A172 (cell line): Measurements from ENCODE around the gene HMCN1. TPM values are rescaled to one million over a fixed set of nuclear protein-coding genes. Genes with fewer than 3 reads are reported as not detected.

Source experiments
- DNase-seq: peaks from one replicate; pipeline ENCODE4 v3.0.0-alpha.2; 2015; ENCODE audit warnings: low spot score
- total RNA-seq: library from RNA; depleted of rRNA; stranded (reverse); fragments of >200 nt; shearing (Covaris generic); gene quantifications from 2 replicates; pipeline ENCODE4 v1.2.3, GENCODE V29; 2014

Gene HMCN1
- total RNA-seq, 1 experiment from 2014 or later = 1.6 TPM

DNA sequence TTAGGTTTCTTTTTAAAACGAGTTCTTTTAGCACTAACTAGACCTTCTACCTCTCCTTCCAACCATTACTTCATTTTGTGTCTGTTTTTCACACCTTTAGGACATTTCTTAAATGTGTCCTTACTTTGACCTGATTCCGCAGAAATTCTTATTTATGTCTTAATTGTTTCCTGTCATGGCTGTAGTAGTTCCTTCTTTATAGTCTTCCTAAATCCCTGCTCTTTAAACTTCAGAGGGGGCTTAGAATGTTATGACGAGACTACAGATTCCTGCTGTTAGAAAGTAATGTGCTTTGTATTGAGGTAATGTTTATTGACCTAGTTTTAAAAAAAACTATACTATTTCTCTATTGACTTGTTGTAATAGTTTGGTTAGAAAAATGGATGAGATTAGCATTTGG is 70.4 kb downstream of the HMCN1 start:
- no peak for DNase-seq

DNA sequence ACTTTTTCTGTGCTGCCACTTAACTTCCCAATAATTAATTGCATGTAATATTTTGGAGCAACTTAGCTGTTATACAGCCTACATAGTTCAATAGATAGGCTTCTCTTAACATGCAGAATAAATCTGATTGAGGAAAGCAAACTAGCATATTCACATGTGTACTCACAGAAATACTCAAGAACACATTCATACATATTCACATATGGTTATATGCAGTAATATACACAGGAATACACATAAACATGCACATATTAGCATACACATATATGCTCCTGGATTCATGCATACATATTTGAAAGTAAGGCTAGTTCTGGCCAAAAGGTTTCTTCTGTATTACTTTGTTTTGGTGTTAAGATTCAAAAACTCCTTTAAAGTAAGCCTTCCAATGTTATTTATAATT is 73.1 kb downstream of the HMCN1 start:
- no peak for DNase-seq

DNA sequence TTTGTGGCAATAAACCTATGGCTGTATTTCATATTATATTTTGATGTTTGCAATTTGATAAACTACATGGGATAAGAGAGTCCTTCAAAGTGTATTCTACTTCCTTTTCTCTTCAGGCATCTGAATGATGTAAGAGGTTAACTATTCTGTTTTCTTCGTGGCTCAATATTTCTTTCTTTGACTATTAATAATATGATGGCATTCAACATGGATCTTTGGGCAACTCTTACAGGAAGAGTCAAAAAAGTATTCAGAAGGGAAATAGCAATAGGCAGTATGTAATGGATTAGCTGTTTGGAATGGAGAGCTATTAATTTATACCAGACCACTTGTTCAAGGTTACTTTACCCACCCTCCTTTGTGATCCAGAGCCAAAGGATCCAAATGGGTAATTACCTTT is 74.4 kb downstream of the HMCN1 start:
- DNase-seq = no peak

DNA sequence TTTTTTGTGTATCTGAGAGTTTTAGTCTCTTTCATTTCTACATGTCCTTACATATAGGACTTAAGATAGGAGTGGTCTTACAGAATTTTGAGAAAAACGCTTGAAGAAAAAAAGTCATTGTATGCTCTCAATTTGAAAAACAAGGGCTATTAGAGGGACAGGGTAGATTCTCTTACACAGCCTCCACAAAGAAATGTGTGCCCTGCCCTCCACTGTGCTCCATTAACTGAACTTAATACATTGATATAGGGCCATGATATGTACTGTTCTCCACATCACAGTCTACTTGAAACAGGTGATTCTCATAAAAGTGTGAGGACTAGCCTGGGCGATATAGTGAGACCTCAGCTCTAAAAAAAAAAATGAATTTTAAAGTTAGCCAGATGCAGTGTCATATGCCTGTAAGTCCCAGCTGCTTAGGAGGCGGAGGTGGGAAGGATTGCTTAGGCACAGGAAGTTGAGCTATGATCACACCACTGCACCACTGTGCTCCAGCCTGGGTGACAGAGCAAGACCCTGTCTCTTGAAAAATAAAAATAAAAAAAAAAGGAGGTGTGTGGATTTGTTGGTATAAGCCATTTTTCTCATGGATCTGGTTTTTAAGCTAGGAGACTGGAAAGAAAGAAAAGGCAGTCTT is 77.0 kb downstream of the HMCN1 start:
- DNase-seq = no peak

DNA sequence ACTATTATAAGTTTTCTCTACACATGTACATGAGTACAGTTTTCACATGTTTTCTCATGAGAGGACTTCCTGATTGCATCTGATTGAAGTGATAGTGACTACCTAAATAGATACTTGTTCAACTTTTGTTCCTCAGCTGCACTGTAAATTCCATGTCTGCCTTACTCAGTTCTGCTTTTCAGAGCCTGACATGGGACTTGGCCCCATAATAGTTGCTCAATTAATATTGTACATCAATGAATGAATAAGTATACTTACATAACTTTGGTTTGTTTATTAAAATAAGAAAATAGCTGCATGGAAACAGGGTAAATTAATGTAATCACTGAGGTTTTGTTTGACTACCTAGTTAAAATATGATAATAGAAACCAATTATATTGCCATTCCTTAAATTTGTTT is 78.7 kb downstream of the HMCN1 start:
- no peak for DNase-seq

DNA sequence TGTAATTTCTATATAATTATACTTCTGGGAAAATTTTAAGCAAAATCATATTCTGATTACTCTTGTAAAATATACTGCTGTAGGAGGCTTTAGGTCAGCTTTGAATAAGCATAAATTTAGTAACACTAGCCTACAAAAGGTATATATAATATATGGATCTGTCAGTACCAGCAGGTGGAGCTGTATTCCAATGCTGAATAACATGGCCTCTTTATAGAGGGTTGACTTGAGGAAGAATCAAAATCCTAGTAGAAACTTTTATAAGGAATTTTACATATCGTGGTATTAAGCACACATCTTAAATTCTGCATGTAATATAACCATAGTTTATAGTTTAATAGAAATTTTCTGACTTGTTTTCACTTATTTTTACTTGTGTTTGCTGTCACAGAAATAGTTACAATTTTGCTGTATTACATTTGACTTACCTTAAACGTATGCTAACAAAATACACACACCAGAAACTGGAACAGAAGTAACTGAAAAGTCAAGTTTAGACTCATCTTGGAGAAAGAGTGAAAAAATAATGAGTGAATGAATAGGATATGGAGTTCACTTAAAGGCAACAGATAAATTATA is 79.3 kb downstream of the HMCN1 start:
- DNase-seq = peak; percentile 60

DNA sequence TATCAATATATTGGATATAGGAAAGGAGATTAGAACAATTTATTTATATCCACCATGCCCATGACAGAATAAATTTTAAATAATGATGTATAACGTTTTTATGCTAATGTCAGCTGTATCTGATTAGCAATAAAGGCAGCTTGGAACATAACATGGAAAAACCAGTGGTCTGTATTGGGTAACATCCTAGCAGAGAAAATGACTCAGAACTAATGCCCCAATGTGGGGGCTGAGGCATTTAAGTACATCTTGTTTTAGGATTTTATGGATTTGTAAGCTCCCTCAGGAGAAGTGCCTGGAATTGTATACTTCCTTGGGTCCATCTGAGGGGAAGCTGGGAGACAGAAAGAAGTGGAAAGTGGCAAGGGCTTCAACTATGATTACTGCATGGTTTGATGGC is 82.3 kb downstream of the HMCN1 start:
- no peak for DNase-seq

DNA sequence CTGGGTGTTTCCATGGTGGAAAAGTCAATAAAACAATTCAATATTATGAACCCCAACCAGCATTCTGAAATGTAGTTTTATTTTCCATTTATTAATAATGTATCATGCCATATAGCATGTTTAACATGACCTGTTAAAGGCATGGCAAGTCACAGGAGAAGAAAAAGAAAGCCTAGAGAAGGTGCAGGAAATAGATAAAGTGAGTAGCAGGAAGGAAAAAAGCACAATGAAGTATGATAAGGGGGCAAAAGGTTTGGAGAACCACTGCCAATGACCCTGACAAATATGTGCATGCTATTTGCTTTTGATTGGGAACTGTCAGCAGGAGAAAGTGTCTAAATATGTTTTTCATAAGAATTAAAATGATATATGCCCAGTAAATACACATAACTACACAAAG is 85.6 kb downstream of the HMCN1 start:
- DNase-seq = no peak

DNA sequence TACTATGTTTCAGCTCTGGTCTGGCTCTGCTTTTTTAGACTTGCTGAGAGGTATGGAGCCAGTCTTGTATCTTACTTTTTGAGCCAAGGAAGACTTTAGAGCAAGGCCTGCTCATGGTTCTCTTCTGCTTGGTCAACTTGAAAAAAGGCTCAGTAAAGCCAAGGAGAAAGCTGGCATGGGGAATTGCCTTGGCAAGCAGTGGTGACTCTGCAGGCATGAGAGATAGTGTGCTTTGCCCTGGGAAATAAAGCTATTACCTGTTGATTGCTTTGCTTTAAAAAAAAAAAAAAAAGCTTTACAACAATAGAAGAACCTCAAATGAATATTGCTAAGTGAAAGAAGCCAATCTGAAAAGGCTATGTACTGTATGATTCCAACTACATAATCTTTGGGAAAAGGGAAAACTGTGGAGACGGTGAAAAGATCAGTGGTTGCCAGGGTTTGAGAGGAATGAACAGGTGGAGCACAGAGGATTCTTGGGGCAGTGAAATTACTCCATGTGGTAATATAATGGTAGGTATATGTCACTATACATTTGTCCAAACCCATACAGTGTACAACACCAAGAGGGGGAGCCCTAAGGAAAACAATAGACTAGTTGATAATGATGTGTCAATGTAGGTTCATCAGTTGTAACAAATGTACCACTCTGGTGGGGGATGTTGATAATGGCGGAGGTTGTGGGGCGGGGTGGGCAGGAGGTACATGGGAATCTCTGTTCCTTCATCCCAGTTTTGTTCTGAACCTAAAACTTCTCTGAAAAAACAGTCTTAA is 87.6 kb downstream of the HMCN1 start:
- DNase-seq = peak; percentile 14

DNA sequence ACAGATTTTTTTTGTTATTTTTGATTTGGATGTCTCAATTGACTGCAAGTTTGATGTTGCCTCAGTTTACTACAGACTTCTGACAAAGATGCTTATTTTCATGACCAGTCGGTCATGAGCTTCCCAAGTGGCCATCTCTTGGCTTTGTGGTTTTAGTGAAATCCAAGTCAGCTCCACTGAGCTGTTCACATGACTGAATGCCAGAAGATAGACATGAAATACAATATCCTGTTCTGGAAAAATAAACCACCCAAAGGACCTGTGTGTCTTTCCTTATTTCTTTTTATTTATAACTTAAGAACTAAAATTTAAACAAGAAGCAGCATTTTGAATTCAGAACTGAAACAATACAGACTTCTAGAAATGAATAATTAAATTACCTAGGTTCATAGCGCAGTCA is 89.3 kb downstream of the HMCN1 start:
- DNase-seq = peak; percentile 26

DNA sequence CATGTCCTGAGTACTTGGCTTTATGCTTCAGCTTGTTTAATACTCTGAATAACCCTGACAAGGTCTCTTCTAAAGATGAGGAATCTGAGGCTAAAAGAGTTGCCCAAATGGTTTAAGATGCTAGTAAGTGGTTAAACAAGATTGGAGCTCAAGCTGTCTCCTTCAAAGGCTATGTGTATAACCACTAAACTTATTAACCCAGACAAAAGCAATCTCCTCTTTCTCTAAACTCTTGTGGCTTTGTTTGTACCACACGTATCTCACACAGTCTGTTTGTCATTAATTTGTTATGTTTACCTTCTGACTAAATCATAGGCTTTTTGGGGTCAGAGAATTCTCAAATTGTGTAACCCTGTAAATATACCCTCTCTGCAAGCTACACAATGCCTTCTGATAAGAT is 89.9 kb downstream of the HMCN1 start:
- no peak for DNase-seq

DNA sequence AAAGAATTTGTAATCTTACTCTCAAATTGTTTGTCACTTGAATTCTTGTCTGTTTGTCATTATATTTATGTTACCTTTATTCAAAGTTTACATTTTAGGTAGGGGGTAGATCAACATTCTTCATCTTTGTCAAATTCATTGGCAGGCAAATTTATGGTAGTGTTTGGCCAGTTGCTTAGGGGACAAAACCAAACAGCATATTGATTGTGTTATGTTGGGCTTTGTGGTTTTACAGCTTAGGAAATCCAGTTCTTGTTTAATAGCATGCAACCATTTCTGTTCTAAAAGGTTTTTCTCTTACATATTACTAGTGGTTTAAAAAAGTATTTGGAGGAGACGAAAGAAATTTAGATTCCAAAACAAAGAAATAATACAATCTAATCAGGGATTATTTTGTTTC is 91.4 kb downstream of the HMCN1 start:
- DNase-seq = no peak

DNA sequence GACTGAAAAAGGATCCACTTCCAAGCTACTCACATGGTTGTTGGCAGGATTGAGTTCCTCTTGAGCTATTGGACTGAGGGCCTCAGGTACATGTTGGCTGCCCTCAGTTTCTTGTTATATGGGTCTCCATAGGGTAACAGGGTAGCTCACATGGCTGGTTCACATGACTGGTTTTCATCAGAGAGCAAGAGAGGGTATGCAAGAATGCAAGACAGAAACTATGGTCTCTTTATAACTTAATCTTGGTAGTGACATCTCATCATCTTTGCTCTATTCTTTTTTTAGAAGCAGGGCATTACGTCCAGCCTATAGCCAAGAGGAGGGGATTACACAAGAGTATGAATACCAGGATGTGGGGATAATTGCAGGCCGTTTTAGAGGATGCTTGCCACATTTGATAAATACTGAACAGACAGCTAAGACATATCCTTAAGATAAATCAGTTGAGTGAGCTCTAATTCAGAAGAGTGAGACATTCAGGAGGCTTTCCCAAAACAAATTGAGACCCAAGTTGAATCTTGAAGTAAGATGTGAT is 100.2 kb downstream of the HMCN1 start:
- no peak for DNase-seq

DNA sequence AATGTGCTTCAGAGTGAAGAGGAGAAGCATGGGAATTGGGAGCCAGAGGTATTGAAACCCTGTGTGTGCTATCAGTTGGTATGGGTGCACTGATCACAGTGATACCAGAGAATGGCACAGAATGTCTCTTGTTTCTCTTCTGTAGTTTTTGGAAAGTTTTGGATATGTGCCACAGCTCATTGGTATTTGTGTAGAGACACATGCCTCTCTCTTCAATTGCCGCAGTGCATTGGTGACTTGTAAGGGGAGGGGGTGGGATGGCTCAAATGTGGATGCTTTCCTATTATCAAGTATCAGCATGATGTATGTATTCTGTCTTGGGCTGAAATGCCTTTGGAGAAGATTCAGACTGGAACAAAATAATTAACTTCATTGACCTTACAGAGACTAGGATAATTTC is 101.0 kb downstream of the HMCN1 start:
- no peak for DNase-seq

DNA sequence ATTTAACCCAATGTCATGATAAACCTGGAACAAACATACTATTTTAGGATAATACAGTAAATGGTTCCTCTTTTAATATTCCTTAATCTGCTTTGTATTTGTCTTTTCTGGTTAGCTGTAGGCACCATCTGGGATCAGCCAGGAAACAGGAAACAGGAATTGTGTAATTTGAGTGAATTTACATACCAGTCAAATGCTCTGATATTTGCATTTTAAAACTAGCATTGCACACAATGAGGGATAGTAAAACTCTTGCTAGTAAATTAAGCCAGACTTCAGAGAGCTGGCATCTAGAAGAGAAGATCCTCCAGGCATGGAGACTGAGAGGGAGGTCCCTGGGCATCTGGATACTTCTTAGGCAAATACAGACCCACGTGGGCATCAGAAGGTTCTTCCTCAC is 103.5 kb downstream of the HMCN1 start:
- no peak for DNase-seq

DNA sequence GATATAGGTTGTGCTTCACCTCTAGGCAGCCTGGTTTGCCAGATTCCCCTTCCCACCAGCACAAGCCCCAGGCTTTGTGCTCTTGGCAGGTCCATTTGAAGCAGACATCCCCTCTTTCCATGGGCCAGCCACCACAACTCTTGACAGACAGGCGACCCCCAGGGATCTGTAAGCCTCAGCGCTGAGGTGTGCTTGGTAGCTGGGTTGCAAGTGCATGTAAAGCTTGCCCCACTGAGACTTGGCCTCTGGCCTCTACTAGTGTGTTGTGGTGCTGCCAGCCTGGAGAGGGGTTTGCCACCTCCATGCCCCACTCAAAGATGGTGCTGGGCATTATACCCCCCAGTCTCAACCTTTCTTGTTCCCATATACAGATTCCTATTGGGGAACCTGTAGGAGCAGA is 103.9 kb downstream of the HMCN1 start:
- no peak for DNase-seq

DNA sequence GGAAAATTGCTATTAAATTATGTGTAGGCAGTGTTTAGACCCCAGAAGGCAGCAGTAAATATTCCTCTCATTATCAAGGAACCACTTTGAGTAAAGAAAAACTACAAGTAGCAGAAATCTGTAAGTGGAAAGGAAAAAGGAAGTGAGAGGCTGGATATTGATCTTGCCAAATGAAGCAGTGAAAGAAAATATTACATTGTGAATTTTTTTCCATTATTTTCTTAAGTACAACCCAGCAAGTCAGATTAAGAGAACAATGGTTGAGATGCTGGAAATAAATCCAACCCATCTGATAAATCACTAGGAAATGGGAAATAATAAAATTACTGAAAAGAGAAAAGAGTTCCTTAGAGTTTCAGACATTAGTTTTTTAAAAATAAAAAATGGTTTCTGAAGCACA is 106.7 kb downstream of the HMCN1 start:
- DNase-seq = no peak

DNA sequence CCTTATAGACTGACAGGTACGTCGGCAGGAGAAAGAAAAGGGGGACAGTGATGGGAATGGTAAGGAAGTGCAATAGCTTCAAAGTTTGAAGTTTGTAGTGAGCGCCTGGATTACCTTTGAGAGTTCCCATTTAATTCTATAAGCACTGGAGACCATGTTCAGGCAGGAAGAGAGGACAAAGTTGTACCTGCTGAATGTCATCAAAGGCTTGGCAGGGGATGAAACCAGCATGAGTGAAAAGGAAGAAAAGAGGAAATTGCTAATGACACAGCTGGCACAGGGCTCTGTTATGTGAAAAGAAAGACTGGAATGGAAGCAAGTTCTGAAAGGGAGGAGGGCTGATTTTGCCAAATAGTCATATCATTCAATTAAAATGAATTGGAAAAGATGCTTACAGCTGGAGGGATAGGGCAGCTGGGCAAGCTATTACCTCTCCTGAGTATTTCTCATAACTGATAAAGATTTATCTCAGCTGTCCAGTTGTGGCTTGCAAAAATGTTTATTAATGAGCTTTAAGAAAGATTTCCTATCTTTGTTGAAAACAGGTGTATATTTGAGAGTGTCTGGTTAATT is 109.2 kb downstream of the HMCN1 start:
- DNase-seq = no peak

DNA sequence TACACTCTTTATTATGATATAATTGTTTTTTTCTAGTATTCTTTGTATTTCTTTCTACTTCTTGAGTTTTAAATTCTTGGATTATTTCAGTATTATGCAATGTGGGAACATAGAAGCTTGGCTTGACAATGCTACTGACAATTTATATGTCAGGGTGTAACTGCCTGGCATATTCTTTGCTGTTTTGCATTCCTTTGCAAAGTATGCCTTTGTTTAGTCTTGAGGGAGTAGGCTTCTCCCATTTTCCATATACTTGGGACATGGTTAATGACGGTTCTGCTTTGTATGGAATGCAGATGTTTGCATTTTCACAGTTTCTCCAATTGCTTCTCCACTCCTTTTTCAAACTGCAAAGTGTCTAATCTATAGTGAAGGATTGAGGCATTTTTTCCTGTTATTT is 109.8 kb downstream of the HMCN1 start:
- DNase-seq = no peak

DNA sequence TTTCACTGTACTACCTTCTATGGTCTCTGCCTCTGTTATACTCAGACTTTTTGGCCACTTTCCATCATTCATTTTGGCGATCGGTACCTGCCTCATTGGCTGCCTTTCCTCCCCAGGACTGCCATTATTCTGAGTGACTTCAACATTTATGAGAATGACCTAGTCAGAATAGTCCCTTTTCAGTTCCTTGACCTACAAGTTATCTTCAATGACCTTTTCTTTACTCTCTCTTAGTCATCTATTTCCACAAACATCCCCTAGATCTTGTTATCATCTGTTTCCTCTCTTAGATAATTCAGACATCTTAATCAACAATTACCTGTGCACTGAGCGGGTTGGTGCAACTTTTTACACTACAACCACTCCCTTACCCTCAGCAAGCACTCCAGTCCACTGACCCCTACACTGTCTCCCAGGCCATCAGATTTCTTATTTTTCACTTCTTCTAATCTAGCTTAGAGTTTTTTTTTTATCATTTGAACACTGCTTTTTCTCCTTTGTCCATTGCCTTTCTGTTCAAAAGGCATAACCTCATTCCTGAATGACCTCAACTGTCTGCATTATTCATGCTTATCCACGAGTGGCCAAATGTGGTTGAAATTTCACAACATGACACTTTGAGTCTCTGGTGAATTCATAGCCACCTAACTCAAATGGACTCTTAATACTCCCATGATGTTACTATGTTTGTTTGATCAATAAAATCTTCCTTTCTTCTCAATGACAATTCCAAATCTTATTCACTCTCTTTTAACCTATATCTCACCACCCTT is 112.7 kb downstream of the HMCN1 start:
- no peak for DNase-seq

DNA sequence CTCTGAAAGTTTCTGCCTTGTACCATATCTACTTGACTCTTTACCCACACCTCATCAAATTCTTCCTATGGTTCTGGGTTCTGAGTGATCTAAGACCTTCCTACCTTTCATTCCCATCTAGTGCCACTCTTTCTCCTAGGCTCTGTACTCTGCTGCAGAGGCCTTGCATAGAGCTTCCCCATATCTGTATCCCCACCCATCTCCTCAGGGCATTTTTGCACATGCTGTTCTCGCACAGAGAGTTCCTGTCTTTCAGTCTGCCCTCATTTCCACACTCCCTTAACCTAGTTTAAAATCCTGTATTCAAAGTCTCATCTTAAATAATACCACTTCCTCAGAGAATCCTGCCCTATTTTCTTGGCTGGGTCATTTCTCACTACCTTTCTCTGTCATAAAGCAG is 114.8 kb downstream of the HMCN1 start:
- DNase-seq = no peak

DNA sequence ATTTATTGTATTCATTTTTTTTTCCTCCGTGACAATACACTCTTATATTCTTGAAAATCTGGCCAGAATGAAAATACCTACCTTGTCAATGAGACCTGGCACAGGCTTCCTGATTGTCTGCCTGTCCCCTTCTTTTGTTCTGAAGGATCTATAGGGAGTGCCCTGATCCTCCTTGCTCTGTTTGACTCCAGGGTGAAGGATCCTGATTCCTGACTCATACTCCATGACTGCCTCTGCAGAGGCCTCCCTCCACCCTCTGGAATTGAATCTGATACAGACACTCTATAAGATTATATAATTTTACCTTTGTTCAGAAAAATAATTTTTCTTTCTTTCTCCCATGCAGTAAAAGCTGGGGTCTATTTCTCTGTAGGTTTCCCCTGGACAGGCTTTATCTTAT is 116.2 kb downstream of the HMCN1 start:
- DNase-seq = peak; percentile 31
